Left ventricle myocardium inferior (tissue), 1 donor: ENCODE data around the gene BRD3OS. TPM values are rescaled to one million over a fixed set of nuclear protein-coding genes. Genes with fewer than 3 reads are reported as not detected.

Experiments
- DNase-seq: peaks from one replicate; pipeline ENCODE4 v3.0.0-alpha.2; 2020
- H3K27ac ChIP-seq: fragments of 200-600 bp; replicated peaks from 2 replicates; pipeline ENCODE4 v1.8.0; 2021
- H3K27me3 ChIP-seq: fragments of 200-600 bp; 2 replicates; pipeline ENCODE4 v1.8.0; 2021; ENCODE audit warnings: low read depth
- H3K36me3 ChIP-seq: fragments of 200-600 bp; 2 replicates; pipeline ENCODE4 v1.8.0; 2021
- H3K4me1 ChIP-seq: fragments of 200-600 bp; 2 replicates; pipeline ENCODE4 v1.8.0; 2021
- H3K4me3 ChIP-seq: fragments of 200-600 bp; 2 replicates; pipeline ENCODE4 v1.8.0; 2021; ENCODE audit warnings: mild to moderate bottlenecking, moderate library complexity
- H3K9me3 ChIP-seq: fragments of 200-600 bp; replicated peaks from 2 replicates; pipeline ENCODE4 v1.8.0; 2021
- CTCF ChIP-seq: fragments of 200-600 bp; IDR thresholded peaks from 2 replicates; pipeline ENCODE4 v1.8.0; 2021; ENCODE audit warnings: antibody characterized with exemption, mild to moderate bottlenecking, borderline replicate concordance
- intact Hi-C: fragments of 100-400 bp; cut with micrococcal nuclease; formaldehyde crosslinking; loops from one replicate; pipeline ENCODE4 v1.11.0; 2022
- total RNA-seq: library from RNA; stranded (reverse); fragmentation: NEBNext Ultra II Directional; extraction: Animal tissue kit (Norgen Biotek cat#: 25700); gene quantifications from one replicate; pipeline ENCODE4 v1.2.1, GENCODE V29; 2021
- donor health status: DM: no; HTN: yes; CAD: no; lungs with severe emphysema.

BRD3OS gene
- total RNA-seq, 1 donor from 2014 or later, result 5.7 TPM

DNA sequence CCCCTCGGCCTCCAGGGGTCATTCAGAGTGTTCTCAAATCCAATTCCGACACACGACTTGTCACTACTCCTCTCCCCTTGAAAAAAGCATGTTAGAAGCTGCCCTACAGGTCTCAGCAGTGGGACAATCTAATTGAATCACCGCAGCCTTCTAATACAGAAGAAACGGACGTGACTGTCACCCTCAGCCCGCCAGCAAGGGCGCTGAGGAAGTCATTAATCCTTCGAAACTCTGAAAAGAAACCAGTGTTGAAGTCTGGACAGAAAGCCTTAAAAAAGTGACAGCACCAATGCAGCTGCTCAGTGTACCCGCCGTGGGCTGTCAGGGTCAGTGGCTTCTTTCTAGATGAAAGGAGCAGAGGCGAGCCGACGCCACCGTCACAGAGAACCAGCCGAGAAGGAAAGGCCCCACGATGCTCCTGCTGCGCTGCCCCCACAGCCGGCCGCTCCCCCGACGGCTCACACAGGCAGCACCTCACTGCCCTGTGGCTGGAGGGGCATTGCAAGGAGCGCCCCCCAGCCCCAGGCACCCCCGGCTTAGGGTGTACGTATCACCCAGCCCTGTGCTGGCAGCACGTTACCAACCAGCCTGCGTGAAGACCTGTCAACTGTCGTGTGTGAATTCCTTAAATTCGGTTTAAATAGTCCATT is 5.7 kb downstream of the BRD3OS start:
- H3K9me3 ChIP-seq, result no peaks in the 10 kb centered on the region
- no peak for DNase-seq
- TF ChIP-seq CTCF, result no peak
- H3K36me3 ChIP-seq, result peaks cover 59% of the 10 kb centered on the region
- H3K4me3 ChIP-seq, result no peak overlapping the region
- intact Hi-C loops, result no loop called here
- H3K4me1 ChIP-seq, result peaks cover 6% of the 10 kb centered on the region
- no peaks in the 10 kb centered on the region for H3K27me3 ChIP-seq
- H3K27ac ChIP-seq, result no peak overlapping the region

DNA sequence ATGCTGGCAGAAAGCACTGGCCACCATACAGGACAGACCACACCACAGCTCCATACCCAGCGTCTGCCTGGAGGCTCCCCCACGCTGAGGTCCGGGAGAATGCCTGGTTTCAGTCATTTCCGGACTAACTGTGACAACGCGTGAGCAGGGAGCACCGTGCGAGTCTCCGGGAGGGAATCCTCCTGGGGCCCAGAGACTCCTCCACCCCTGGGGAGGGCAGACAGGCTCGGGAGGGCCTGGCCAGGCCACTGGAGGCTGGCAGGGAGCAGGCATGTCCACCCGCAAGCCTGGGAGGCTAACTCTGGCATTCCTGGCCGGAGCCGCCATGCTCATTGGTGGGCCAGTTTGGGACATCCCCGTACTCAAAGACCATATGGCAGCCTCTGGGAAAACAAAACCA is 6.5 kb downstream of the BRD3OS start:
- DNase-seq, result no peak
- intact Hi-C loops, result no loop called here
- H3K36me3 ChIP-seq, result peaks cover 67% of the 10 kb centered on the region

GRCh38 chr9:134032456-134033222 is 7.4 kb downstream of the BRD3OS start:
- Histone ChIP-seq H3K4me3 (no peak overlapping the region), H3K36me3 (peaks cover 76% of the 10 kb centered on the region), H3K27me3 (no peaks in the 10 kb centered on the region), H3K9me3 (peaks cover 8% of the 10 kb centered on the region), H3K27ac (no peak overlapping the region), H3K4me1 (no peaks in the 10 kb centered on the region)
- DNase-seq, result no peak
- intact Hi-C loops, result no loop called here
- TF ChIP-seq CTCF, result no peak

More for the DNA sequence above, 6.5 kb downstream of the BRD3OS start:
- Histone ChIP-seq H3K9me3 (no peaks in the 10 kb centered on the region), H3K27ac (no peak overlapping the region), H3K4me1 (no peaks in the 10 kb centered on the region), H3K27me3 (no peaks in the 10 kb centered on the region), H3K4me3 (no peak overlapping the region)
- no peak for TF ChIP-seq CTCF

DNA sequence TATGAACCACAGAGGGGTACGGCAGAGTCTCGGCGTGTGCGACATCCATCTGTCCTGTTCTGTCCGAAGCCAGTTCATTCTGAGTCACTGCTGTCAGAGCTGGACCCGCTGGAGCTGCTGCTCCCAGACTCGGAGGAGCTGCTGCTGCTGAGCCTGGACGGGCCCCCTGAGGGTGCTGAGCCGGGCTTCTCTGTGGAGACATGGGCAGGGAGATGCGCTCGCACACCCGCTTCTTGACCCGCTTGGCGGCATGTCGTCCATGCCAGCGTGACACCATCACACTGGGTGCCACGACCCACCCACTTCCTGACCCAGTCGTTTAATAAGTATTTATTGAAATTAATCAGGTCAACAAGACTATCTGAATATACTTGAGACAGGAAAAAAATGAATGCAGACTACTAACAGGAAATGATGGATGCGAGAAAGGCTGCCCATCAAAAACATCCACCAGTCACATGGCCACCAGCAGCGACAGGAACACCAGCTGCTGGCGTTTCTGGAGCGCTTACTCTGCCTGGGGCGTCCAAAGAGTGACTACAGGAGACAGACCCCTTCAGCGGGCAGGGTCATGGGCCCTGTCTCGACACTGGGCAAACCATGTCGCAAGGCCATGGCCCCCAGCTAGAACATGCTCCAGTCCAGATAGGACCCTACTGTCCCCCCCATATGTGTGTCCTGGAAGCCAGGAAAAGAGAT is 8.4 kb downstream of the BRD3OS start:
- DNase-seq, result no peak
- TF ChIP-seq CTCF, result no peak
- Histone ChIP-seq H3K4me3 (no peak overlapping the region), H3K36me3 (peaks cover 86% of the 10 kb centered on the region), H3K27ac (no peak overlapping the region), H3K4me1 (no peaks in the 10 kb centered on the region), H3K9me3 (peaks cover 18% of the 10 kb centered on the region), H3K27me3 (no peaks in the 10 kb centered on the region)
- intact Hi-C loops, result no loop called here

DNA sequence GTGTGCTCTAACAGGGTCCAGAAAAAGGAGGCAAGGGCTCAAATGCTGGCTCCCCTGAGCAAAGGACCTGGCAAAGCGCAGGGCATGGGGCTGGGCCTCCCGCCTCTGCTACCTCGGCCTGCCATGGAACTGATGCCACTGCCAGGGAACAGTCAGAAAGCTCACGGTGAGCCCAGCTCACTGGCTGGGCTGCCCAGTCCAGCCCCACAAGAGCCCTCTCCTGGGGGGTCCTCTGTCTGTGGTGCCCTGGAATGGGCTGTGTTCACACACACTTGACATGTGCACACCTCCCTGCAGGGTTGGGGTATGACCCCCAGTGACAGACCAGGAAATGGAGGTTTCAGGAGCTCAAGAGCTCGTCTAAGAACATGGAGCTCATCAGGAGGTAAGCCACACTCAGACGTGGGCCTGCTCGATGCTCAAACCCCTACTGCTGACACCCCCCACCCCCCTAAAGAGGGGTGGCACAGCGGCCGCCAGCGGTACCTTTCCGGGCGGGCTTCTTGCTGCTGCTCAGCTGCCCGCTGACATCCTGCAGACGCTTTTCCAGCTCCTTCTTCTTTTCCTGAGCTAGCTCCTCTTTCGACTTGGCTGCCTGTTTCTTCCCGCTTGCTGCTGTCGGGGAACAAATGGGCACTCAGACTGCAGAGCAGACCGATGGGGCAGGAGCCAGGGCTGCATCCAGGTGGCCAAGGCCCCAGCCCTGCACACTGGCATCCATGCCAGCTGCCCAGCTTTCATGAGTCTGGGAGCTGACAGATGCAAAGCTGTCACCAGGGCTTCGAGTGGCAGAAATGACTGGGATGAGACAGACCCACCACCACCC is 9.1 kb downstream of the BRD3OS start:
- no peaks in the 10 kb centered on the region for H3K4me1 ChIP-seq
- no peak for TF ChIP-seq CTCF
- intact Hi-C loops, result no loop called here
- H3K4me3 ChIP-seq, result no peak overlapping the region
- H3K27ac ChIP-seq, result no peak overlapping the region
- H3K9me3 ChIP-seq, result peaks cover 20% of the 10 kb centered on the region
- H3K27me3 ChIP-seq, result no peaks in the 10 kb centered on the region
- DNase-seq, result no peak
- peaks cover 94% of the 10 kb centered on the region for H3K36me3 ChIP-seq
